GM12878 (cell line): Measurements from ENCODE around the gene C11orf98. TPM values are rescaled to one million over a fixed set of nuclear protein-coding genes. Genes with fewer than 3 reads are reported as not detected.

ENCODE experiments used
- ATAC-seq: fragments of 200-7000 bp; cut with Tn5 transposase; 3 replicates; pipeline ENCODE4 v1.9.1; 2020; ENCODE audit warnings: mild to moderate bottlenecking, moderate library complexity
- BruUV-seq: library from RNA; stranded (reverse); fragments of 400-500 nt; replicated peaks from 2 replicates; lab custom pipeline; 2021; lab: Mats Ljungman, UMichigan
- CTCF ChIA-PET: fragments of 300-600 bp; sonication (Branson Sonifier 250); formaldehyde crosslinking; extraction: SDS; loops from one replicate; lab custom pipeline; 2021; ENCODE audit warnings: inconsistent platforms; lab: Yijun Ruan, JAX
- POLR2A ChIA-PET: fragments of 350-600 bp; formaldehyde crosslinking; extraction: SDS; loops from one replicate; lab custom pipeline; 2021; ENCODE audit warnings: inconsistent platforms; lab: Charles Lee
- RAD21 ChIA-PET: fragments of 300-600 bp; sonication (Branson Sonifier 250); formaldehyde crosslinking; loops from one replicate; lab custom pipeline; 2023; ENCODE audit warnings: antibody characterized with exemption; ENCODE audit not compliant: unreplicated experiment; lab: Charles Lee
- SMC1A ChIA-PET: fragments of 300-600 bp; sonication (Branson Sonifier 250); formaldehyde crosslinking; loops from one replicate; lab custom pipeline; 2023; ENCODE audit not compliant: unreplicated experiment, uncharacterized antibody; lab: Charles Lee
- DNase-seq: peaks from one replicate; pipeline ENCODE4 v3.0.0-alpha.2; 2011; ENCODE audit warnings: low read depth, low spot score
- FAIRE-seq: peaks from 3 replicates; lab custom pipeline; 2011; peaks lifted over from hg19 to GRCh38; lab: Jason Lieb, UNC
- H2AFZ ChIP-seq: 2 replicates; pipeline ENCODE4 v1.6.0; 2011; ENCODE audit warnings: low read depth, low read length, control low read depth; ENCODE audit not compliant: control insufficient read depth
- H3K27ac ChIP-seq: 2 replicates; pipeline ENCODE4 v1.5.1; 2011; ENCODE audit warnings: control low read depth; ENCODE audit not compliant: control insufficient read depth, insufficient read depth
- H3K27me3 ChIP-seq, 2 experiments: replicated peaks in 1 of 2; 2 replicates each; pipeline versions ENCODE4 v1.6.0 to v1.6.1; 2011; ENCODE audit warnings: low read length in 1 of 2; ENCODE audit not compliant: control insufficient read depth in 2 of 2, insufficient read depth in 2 of 2
- H3K36me3 ChIP-seq, 2 experiments: 2 replicates each; pipeline ENCODE4 v1.5.1; 2011; ENCODE audit warnings: low read length in 1 of 2; ENCODE audit not compliant: control insufficient read depth in 2 of 2, insufficient read depth in 2 of 2
- H3K4me1 ChIP-seq: 2 replicates; pipeline ENCODE4 v1.6.1; 2011; ENCODE audit warnings: mild to moderate bottlenecking, low read length, moderate library complexity, mixed read lengths; ENCODE audit not compliant: control insufficient read depth, insufficient read depth
- H3K4me2 ChIP-seq: 2 replicates; pipeline ENCODE4 v1.6.0; 2011; ENCODE audit warnings: control low read depth; ENCODE audit not compliant: control insufficient read depth, insufficient read depth
- H3K4me3 ChIP-seq: fragments of 200-600 bp; sonication (generic); 2 replicates; pipeline ENCODE4 v1.5.1; 2016
- H3K79me2 ChIP-seq: 2 replicates; pipeline ENCODE4 v1.6.0; 2011; ENCODE audit warnings: low read length; ENCODE audit not compliant: control insufficient read depth, insufficient read depth
- H3K9ac ChIP-seq: 2 replicates; pipeline ENCODE4 v1.8.0; 2011; ENCODE audit warnings: low read length, control low read depth, mixed read lengths; ENCODE audit not compliant: control insufficient read depth, insufficient read depth
- H3K9me3 ChIP-seq: replicated peaks from 3 replicates; pipeline ENCODE4 v1.5.1; 2011; ENCODE audit warnings: mild to moderate bottlenecking, low read length; ENCODE audit not compliant: control insufficient read depth, insufficient read depth
- H4K20me1 ChIP-seq: 2 replicates; pipeline ENCODE4 v1.6.0; 2011; ENCODE audit not compliant: control insufficient read depth, insufficient read depth
- ATF2 ChIP-seq: IDR thresholded peaks from 2 replicates; pipeline ENCODE4 v1.6.1; 2012; ENCODE audit warnings: low read length, inconsistent platforms
- CHD4 ChIP-seq: fragments of 200-600 bp; sonication (generic); IDR thresholded peaks from 2 replicates; pipeline ENCODE4 v1.6.1; 2016; ENCODE audit warnings: mild to moderate bottlenecking
- ESRRA ChIP-seq: IDR thresholded peaks from 2 replicates; pipeline ENCODE4 v1.6.1; 2012; ENCODE audit warnings: mild to moderate bottlenecking, low read length, improper control_type of control experiment
- MAX ChIP-seq: IDR thresholded peaks from 2 replicates; pipeline ENCODE4 v1.6.1; 2012; ENCODE audit warnings: low read depth, low read length, improper control_type of control experiment
- RAD21 ChIP-seq: IDR thresholded peaks from 2 replicates; pipeline ENCODE4 v1.6.1; 2011; ENCODE audit warnings: mild to moderate bottlenecking, low read depth, low read length, moderate library complexity; ENCODE audit not compliant: insufficient read depth
- SMARCA5 ChIP-seq: fragments of 450-650 bp; IDR thresholded peaks from 2 replicates; pipeline ENCODE4 v1.6.1; 2017; ENCODE audit warnings: mild to moderate bottlenecking
- WGBS: methylation state at CpG from one replicate; pipeline ENCODE4 v1.1.6; 2016; ENCODE audit warnings: low lambda C conversion rate; ENCODE audit not compliant: insufficient replicate concordance, insufficient coverage; ENCODE audit errors: missing lambda C conversion rate; 5-methylcytosine and 5-hydroxymethylcytosine counted together
- in situ Hi-C: fragments of 300-500 bp; cut with MboI; formaldehyde crosslinking; loops from 9 replicates; pipeline ENCODE4 v1.14.3; 2018; ENCODE audit warnings: mixed read lengths
- intact Hi-C: fragments of 100-400 bp; cut with micrococcal nuclease; formaldehyde crosslinking; loops from one replicate; pipeline ENCODE4 v1.14.2; 2022; ENCODE audit not compliant: unreplicated experiment
- polyA plus RNA-seq, 11 experiments: library from polyadenylated mRNA; depleted of rRNA in 4 of 11; unstranded in 6 of 11; stranded (reverse) in 5 of 11; fragments of >200 nt; fragmentation: Nextera tagmentation in 4 of 11; fragmentation: Illumina TruSeq in 1 of 11; extraction: Ambion mirVana in 4 of 11; extraction: Trizol in 1 of 11; gene quantifications; 1 replicate in 1 of 11; 2 replicates in 10 of 11; pipeline versions ENCODE4 v1.2.1 to v1.2.3, GENCODE V29; 2011 to 2016; ENCODE audit warnings: inconsistent platforms in 2 of 11, missing spikeins in 2 of 11, low read depth in 1 of 11
- total RNA-seq, 4 experiments: library from RNA; depleted of rRNA in 3 of 4; stranded (reverse); fragments of >200 nt in 3 of 4; fragmentation: Illumina TruSeq in 1 of 4; extraction: Trizol in 1 of 4; gene quantifications; 2 replicates each; pipeline versions ENCODE4 v1.2.1 to v1.2.3, GENCODE V29; 2013 to 2021

Gene C11orf98
- total and polyA plus RNA-seq, 10 of the 15 experiments (the other 5 are each of a cell fraction or from before 2014, with no cell fraction given), result 62.5 to 270 (median 162) TPM

GRCh38 chr11:62645671-62645945, 19.4 kb downstream of the C11orf98 start:
- RAD21 ChIA-PET, result interaction anchor here (0.6 to 1.6 kb wide), 5 partner anchors 19 to 222 kb away, joined by 3 to 9 read pairs (median 3); partner anchors contain the start of genes B3GAT3, C11orf98, CSKMT and LBHD1
- CTCF ChIA-PET, result interaction anchor here (0.8 to 1.6 kb wide), 5 partner anchors 19 to 54 kb away, joined by 3 to 7 read pairs (median 5); partner anchors contain the start of genes C11orf98, CSKMT and TUT1
- TF ChIP-seq MAX (no peak), ATF2 (no peak), ESRRA (no peak), SMARCA5 (no peak), CHD4 (no peak), RAD21 (no peak)
- Histone ChIP-seq H4K20me1 (no peaks in the 10 kb centered on the region; the same call in 1 of the 2 replicates), H3K9me3 (no peaks in the 10 kb centered on the region), H3K9ac (peak overlapping the region; percentile 98), H3K4me3 (peak overlapping the region; percentile 98), H3K4me2 (peak overlapping the region; percentile 93), H2AFZ (no peak overlapping the region; the same call in 1 of the 2 replicates), H3K4me1 (peaks cover 4% of the 10 kb centered on the region; the same call in 1 of the 2 replicates), H3K79me2 (peaks cover 37% of the 10 kb centered on the region), H3K27ac (peak overlapping the region; percentile 93), H3K36me3 (peaks cover 10 to 13% of the 10 kb centered on the region in 2 experiments; a peak in 3 of 4 replicates), H3K27me3 (no peaks in the 10 kb centered on the region)
- WGBS, result 9% methylated on average over 11 of the region's 11 CpGs
- SMC1A ChIA-PET, result interaction anchor here (1.2 to 3.1 kb wide), 4 partner anchors 10 to 82 kb away, joined by 3 to 9 read pairs (median 4); partner anchors contain the start of genes C11orf98, CSKMT, HNRNPUL2 and TTC9C
- intact Hi-C loops (no loop called here), in situ Hi-C loops (no loop called here)
- POLR2A ChIA-PET, result interaction anchor here (1.3 to 14.6 kb wide), 6 partner anchors 11 to 82 kb away, joined by 6 to 295 read pairs (median 10); partner anchors contain the start of genes B3GAT3, C11orf98, CSKMT and HNRNPUL2
- no TSS peak for BruUV-seq
- peak; percentile 3 for ATAC-seq
- FAIRE-seq, result no peak
- DNase-seq, result no peak
